PC-3 (cell line): ENCODE measurements around the gene MASTL. TPM values are rescaled to one million over a fixed set of nuclear protein-coding genes. Genes with fewer than 3 reads are reported as not detected.

Experiments used
- ATAC-seq: fragments of 200-7000 bp; cut with Tn5 transposase; 2 replicates; pipeline ENCODE4 v1.9.1; 2020; ENCODE audit warnings: mild to moderate bottlenecking, moderate library complexity
- BruUV-seq: library from RNA; stranded (reverse); fragments of 400-500 nt; replicated peaks from 2 replicates; lab custom pipeline; 2021; lab: Mats Ljungman, UMichigan
- CTCF ChIA-PET: fragments of 300-600 bp; sonication (Branson Sonifier 250); formaldehyde crosslinking; loops from one replicate; lab custom pipeline; 2022; ENCODE audit warnings: antibody characterized with exemption; lab: Charles Lee
- POLR2A ChIA-PET: fragments of 300-600 bp; sonication (Branson Sonifier 250); formaldehyde crosslinking; loops from one replicate; lab custom pipeline; 2022; ENCODE audit warnings: antibody characterized with exemption; ENCODE audit not compliant: unreplicated experiment; lab: Charles Lee
- DNase-seq: peaks from one replicate; pipeline ENCODE4 v3.0.0-alpha.2; 2015
- H2AFZ ChIP-seq: fragments of 300-600 bp; sonication (generic); 2 replicates; pipeline ENCODE4 v1.6.0; 2016; ENCODE audit warnings: antibody characterized with exemption, low read length
- H3F3A ChIP-seq: fragments of 300-600 bp; sonication (generic); one replicate; pipeline ENCODE4 v1.6.0; 2017; ENCODE audit warnings: antibody characterized with exemption, low read length, control low read depth, mild to moderate bottlenecking; ENCODE audit not compliant: unreplicated experiment
- H3K27ac ChIP-seq: fragments of 300-600 bp; sonication (generic); 2 replicates; pipeline ENCODE4 v1.5.1; 2016; ENCODE audit warnings: mild to moderate bottlenecking, low read length
- H3K27me3 ChIP-seq: fragments of 300-600 bp; sonication (generic); 2 replicates; pipeline ENCODE4 v1.6.1; 2016; ENCODE audit warnings: low read length, mixed read lengths
- H3K36me3 ChIP-seq: fragments of 300-600 bp; sonication (generic); 2 replicates; pipeline ENCODE4 v1.6.1; 2016; ENCODE audit warnings: low read depth, mixed run types, low read length, mixed read lengths
- H3K4me1 ChIP-seq: fragments of 300-600 bp; sonication (generic); 2 replicates; pipeline ENCODE4 v1.5.1; 2016; ENCODE audit warnings: low read length; ENCODE audit not compliant: insufficient read depth
- H3K4me2 ChIP-seq: fragments of 300-600 bp; sonication (generic); 2 replicates; pipeline ENCODE4 v1.6.0; 2016; ENCODE audit warnings: low read length
- H3K4me3 ChIP-seq: fragments of 300-600 bp; sonication (generic); 2 replicates; pipeline ENCODE4 v1.5.1; 2016; ENCODE audit warnings: mild to moderate bottlenecking, low read length, mixed read lengths
- H3K79me2 ChIP-seq: fragments of 300-600 bp; sonication (generic); 2 replicates; pipeline ENCODE4 v1.6.1; 2017; ENCODE audit warnings: low read length, mixed read lengths
- H3K9ac ChIP-seq: fragments of 300-600 bp; sonication (generic); 2 replicates; pipeline ENCODE4 v1.6.0; 2016; ENCODE audit warnings: mild to moderate bottlenecking, low read length
- H3K9me2 ChIP-seq: fragments of 300-600 bp; sonication (generic); replicated peaks from 2 replicates; pipeline ENCODE4 v1.6.1; 2016; ENCODE audit warnings: mixed run types, low read length, mixed read lengths
- H3K9me3 ChIP-seq: fragments of 300-600 bp; sonication (generic); 2 replicates; pipeline ENCODE4 v1.6.1; 2016; ENCODE audit warnings: low read length, mixed read lengths
- H4K20me1 ChIP-seq: fragments of 300-600 bp; sonication (generic); 2 replicates; pipeline ENCODE4 v1.6.1; 2016; ENCODE audit warnings: low read length, mixed read lengths
- CTCF ChIP-seq: fragments of 300-600 bp; sonication (generic); conservative IDR thresholded peaks from 2 replicates; pipeline ENCODE4 v1.5.1; 2017; ENCODE audit warnings: antibody characterized with exemption, low read depth, mild to moderate bottlenecking, low read length
- EZH2 ChIP-seq: fragments of 300-600 bp; sonication (generic); IDR thresholded peaks from one replicate; pipeline ENCODE4 v1.6.1; 2017; ENCODE audit warnings: antibody characterized with exemption, mild to moderate bottlenecking, low read length; ENCODE audit not compliant: unreplicated experiment
- EZH2phosphoT487 ChIP-seq: fragments of 300-600 bp; sonication (generic); IDR thresholded peaks from 2 replicates; pipeline ENCODE4 v1.6.1; 2018; ENCODE audit warnings: mild to moderate bottlenecking, antibody characterized with exemption, low read length, borderline replicate concordance
- intact Hi-C: fragments of 100-400 bp; cut with micrococcal nuclease; formaldehyde crosslinking; loops from 2 replicates; pipeline ENCODE4 v1.9.0; 2023
- total RNA-seq: library from RNA; depleted of rRNA; stranded (reverse); fragments of >200 nt; gene quantifications from 2 replicates; pipeline ENCODE4 v1.2.3, GENCODE V29; 2014

The MASTL gene
- total RNA-seq, 1 experiment from 2014 or later: 18.6 TPM

GRCh38 chr10:27145937-27146336 lies 9.2 kb upstream of the MASTL start:
- no peaks in the 10 kb centered on the region for H3K9me2 ChIP-seq
- no TSS peak for BruUV-seq
- intact Hi-C loops: no loop called here
- DNase-seq (no peak), ATAC-seq (no peak)
- ChIA-PET POLR2A (no interaction called here), CTCF (no interaction called here)
- no peaks in the 10 kb centered on the region for H3K4me1 ChIP-seq
- H3K36me3 ChIP-seq: peaks cover 30% of the 10 kb centered on the region
- 0 out of 2 replicates have a peak, but pooled peaks cover 3% of the 10 kb centered on the region for H4K20me1 ChIP-seq
- H2AFZ ChIP-seq: no peak overlapping the region
- no peaks in the 10 kb centered on the region for H3F3A ChIP-seq
- no peak overlapping the region for H3K9ac ChIP-seq
- no peak overlapping the region for H3K4me2 ChIP-seq
- H3K4me3 ChIP-seq: no peak overlapping the region
- peaks cover 35% of the 10 kb centered on the region for H3K79me2 ChIP-seq
- no peak for TF ChIP-seq EZH2
- no peaks in the 10 kb centered on the region for H3K9me3 ChIP-seq
- no peak overlapping the region for H3K27ac ChIP-seq
- H3K27me3 ChIP-seq: no peaks in the 10 kb centered on the region

- intact Hi-C loops: no loop called here
- Histone ChIP-seq H3F3A (no peaks in the 10 kb centered on the region), H3K79me2 (peaks cover 53% of the 10 kb centered on the region), H3K4me3 (no peak overlapping the region), H4K20me1 (peaks cover 14% of the 10 kb centered on the region), H2AFZ (no peak overlapping the region), H3K4me2 (no peak overlapping the region), H3K27me3 (no peaks in the 10 kb centered on the region), H3K9me2 (no peaks in the 10 kb centered on the region), H3K9ac (no peak overlapping the region), H3K9me3 (no peaks in the 10 kb centered on the region), H3K27ac (no peak overlapping the region), H3K4me1 (peaks cover 5% of the 10 kb centered on the region), H3K36me3 (peaks cover 30% of the 10 kb centered on the region)
- ATAC-seq (no peak), DNase-seq (no peak)
- CTCF ChIA-PET: interaction anchor here (0.6 to 0.7 kb wide), 2 partner anchors 193 to 240 kb away, joined by 3 to 4 read pairs; no protein-coding TSS in a partner anchor
- POLR2A ChIA-PET: no interaction called here
- BruUV-seq: no TSS peak
- TF ChIP-seq EZH2phosphoT487 (no peak), CTCF (no peak), EZH2 (no peak)
Observed at GRCh38 chr10:27147701-27148100, 7.5 kb upstream of the MASTL start.

- CTCF ChIA-PET: no interaction called here
Observed at GRCh38 chr10:27150261-27150660, 4.9 kb upstream of the MASTL start.

More at GRCh38 chr10:27150261-27150660, 4.9 kb upstream of the MASTL start:
- H3F3A ChIP-seq: no peaks in the 10 kb centered on the region
- no peak overlapping the region for H3K9ac ChIP-seq
- intact Hi-C loops: no loop called here
- no peaks in the 10 kb centered on the region for H3K9me2 ChIP-seq
- ATAC-seq (no peak), DNase-seq (no peak)
- no peaks in the 10 kb centered on the region for H3K27me3 ChIP-seq
- H3K9me3 ChIP-seq: no peaks in the 10 kb centered on the region
- no peak overlapping the region for H3K27ac ChIP-seq
- no peak for TF ChIP-seq EZH2phosphoT487
- TF ChIP-seq EZH2: no peak
- no peak for TF ChIP-seq CTCF
- H3K36me3 ChIP-seq: peaks cover 24% of the 10 kb centered on the region
- peaks cover 21% of the 10 kb centered on the region for H4K20me1 ChIP-seq
- peaks cover 76% of the 10 kb centered on the region for H3K79me2 ChIP-seq
- POLR2A ChIA-PET: no interaction called here
- BruUV-seq: no TSS peak
- H2AFZ ChIP-seq: no peak overlapping the region
- peaks cover 8% of the 10 kb centered on the region for H3K4me1 ChIP-seq
- no peak overlapping the region for H3K4me2 ChIP-seq
- no peak overlapping the region for H3K4me3 ChIP-seq
